ENCODE measurements around the gene MYORG.

The MYORG gene

DNA sequence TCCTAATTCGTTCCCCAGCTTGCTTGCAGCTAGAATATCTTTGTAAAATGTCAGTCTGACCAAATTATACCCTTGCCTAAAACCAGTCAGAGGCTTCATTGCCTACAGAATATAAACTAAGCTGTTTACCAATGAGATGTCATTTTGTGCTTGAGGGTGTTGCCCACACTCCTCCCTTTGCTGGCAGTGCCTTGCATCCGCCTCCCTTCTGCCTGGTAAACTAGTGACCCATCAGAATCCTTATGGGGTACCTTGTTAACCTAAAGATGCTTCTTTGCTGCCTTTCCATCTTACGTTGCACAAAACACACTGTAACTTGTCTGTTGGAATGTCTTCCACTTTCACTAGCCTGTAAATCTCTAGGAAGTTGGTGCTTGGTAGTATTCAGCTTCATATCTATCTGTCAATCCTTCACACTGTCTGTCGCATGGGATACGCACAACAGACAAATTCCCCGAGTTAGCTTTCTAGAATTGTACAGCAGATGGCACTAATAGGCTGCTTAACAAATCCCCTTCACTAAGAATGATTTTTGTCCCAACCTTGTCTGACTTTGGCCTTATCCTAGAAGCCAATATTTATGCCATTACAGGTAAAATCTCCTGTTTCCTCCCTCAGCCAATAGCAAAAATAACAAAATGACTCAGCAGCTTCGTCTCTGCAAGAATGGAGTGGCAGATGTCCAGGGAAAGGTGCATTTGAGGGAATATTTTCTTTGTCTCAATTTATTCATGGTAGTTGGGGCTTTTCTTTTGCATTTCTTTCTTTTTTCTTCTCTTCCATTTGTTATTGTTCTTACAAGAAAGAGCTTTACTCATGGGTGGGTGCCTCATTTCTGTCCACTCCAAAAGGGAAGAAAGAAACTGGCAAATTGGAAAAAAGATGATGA lies 44.4 kb downstream of the MYORG start:
- DNase-seq (ENCODE audit: low read depth): no peak

DNA sequence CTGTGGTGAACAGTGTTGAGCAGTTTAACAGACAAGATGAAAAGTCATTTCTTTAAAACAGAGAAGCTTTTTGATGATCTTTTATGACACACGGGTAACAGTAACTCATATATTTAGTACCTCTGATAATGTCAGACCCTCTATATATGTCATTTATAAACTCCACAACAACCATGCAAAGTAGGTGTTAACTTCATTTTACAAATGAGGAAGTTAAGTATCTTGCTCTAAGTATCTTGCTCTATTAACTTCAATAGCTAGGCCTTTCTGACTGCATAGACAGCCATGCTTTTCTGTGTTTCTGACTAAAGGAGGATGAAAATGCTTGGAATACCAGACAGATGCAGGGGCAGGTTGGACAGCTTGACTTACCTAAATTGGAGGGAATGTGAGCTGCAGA lies 45.5 kb downstream of the MYORG start:
- DNase-seq (ENCODE audit: low read depth): no peak

DNA sequence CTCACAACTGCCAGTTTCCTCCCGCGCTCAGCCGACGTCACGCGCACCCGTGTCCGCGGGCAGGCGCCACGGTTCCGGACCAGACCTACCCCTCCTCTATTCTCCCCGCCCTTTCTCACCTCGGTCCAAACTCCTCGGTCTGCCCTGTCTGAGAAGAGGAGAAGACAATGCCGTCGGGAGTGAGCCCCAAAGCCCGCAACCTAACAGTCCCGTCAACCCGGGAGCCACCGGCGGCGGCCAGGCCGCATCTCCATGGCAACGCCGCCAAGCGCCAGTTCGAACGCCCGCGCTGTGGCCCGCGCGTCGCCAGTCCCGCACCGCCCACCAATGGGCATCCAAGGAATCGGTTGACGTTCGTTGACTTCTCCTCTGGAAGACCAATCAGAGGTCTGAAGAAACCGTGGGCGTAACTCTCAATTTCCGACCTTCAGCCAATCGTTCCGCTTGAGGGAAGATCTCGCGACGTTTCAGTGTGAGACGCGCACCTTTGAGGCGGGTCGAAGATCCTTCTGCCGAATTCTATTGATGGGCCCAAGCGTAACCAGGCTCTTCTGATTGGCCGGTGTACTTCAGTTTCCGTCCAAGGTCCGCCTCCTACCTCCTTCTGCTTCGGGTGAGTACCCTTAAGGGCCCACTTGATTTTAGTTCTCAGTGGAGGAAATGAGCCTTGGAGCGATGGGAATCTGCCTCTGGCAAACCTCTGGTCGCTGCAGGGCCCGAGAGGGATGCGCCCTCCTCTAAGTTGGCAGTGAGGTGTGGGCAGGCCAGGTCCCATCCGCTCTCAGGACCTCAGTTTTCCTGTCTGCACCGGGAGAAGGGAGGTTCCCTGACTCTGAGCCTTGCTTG lies 47.5 kb downstream of the MYORG start, which contains the start of the genes KIF24 and NUDT2:
Gene KIF24, minus strand, starts transcription at position 282 of the 846 bp plus-strand sequence. CDS start 17,922 bp downstream, outside the sequence.
Gene NUDT2, plus strand, starts transcription at position 583 of the 846 bp plus-strand sequence. CDS start 9,471 bp downstream, outside the sequence.
- DNase-seq (ENCODE audit: low read depth): peak; percentile 93

DNA sequence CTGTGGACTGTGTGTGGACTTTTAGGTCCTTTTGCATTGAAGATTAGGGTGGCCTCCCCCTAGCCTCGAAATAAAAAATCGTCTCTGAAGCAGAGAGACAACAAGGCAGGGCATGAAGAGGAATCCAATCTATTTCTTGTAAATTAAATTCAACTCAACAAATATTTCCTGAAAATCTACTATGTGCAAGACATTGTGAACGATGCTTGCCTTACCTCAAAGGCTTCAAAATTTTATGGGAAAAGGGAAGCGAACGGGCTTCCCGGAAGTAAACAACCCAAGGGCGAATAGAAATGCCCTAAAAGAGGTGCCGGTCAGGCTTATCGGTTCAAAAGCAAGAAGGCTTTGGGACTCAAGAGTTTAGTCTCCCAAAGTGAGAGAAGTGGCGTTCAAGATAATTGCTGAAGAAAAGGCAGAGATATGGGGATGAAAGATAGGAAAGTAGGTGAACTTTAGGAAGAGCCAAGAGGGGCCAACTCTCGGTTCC lies 48.2 kb downstream of the MYORG start:
- no peak for DNase-seq (ENCODE audit: low read depth)

DNA sequence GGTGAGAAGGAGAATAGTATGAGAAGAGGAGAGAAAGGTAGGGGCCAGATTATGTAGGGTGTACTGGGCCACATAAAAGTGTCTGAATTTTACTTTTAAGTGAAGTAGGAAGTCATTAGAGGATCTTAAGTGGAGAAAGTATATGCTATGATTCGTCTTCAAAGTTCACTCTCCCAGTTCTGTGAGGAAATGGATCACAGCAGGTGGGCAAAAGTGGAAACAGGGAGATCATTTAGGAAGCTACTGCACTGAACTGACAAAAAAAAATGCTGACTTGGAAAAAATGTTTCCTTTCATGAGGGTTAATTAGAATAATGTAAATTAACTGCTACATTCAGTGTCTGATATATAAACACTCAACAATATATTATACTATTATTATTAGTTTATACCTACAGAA lies 50.0 kb downstream of the MYORG start:
- DNase-seq (ENCODE audit: low read depth): no peak

DNA sequence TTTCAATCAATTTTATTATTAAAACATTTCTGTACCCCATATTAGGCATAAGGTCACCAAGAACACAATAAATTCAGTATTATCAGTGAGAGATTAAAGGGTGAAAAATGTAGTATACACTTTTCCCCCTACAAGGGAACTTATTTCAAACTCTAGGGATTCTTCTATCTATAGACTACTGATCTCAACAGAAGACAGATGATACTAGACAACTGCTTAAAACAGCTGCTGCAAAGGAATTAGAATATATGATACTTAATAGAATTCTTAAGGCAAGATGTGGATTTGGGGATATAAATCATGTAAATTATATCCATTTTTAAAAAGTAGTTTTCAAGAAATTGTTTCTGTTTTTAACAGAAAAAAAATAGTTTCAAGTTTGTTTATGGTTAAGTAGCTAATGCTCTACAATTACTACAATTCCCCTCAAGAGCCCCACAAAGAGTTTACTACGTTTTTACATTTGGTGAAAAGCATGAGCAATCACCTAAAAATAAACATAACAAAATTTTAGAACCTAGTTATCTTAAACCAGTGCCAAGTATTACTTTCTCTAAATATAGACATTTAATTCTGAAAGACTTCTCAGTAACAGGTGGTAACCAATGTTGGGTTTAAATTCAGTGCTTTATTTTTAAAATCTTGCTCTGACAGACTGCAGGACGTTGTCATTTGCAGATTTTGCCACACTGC lies 53.7 kb downstream of the MYORG start:
- no peak for DNase-seq (ENCODE audit: low read depth)

DNA sequence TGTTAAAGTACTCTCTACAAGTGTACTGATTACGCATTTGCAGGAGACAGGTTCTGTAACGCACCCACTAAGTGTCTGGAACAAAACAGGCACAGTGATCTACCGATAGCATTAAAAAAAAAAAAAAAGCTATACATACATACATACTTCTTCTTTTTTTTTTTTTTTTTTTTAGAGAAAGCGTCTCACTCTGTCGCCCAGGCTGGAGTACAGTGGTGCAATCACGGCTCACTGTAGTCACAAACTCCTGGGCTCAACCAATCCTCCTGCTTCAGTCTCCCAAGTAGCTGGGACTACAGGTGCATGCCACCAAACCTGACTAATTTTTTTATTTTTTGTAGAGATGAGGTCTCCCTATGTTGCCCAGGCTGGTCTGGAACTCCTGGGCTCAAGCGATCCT lies 55.2 kb downstream of the MYORG start:
- no peak for DNase-seq (ENCODE audit: low read depth)

DNA sequence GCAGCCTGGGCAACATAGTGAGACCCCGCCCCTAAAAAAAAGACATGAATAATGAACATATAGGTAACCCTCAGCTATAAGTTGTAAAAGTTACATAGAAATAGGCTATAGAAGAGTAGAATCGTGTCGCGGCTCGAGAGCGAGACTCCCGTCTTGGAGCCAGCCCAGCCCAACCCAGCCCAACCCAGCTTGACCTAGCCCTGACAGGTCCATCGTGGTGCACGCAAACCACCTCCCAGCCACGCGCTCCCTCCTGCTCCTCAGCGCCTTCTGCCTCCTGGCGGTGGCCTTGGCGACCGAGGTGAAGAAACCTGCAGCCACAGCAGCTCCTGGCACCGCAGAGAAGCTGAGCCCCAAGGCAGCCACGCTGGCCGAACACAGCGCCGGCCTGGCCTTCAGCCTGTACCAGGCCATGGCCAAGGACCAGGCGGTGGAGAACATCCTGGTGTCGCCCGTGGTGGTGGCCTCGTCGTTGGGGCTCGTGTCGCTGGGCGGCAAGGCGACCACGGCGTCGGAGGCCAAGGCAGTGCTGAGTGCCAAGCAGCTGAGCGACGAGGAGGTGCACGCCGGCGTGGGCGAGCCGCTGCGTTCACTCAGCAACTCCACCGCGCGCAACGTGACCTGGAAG lies 58.4 kb downstream of the MYORG start:
- DNase-seq (ENCODE audit: low read depth): no peak

DNA sequence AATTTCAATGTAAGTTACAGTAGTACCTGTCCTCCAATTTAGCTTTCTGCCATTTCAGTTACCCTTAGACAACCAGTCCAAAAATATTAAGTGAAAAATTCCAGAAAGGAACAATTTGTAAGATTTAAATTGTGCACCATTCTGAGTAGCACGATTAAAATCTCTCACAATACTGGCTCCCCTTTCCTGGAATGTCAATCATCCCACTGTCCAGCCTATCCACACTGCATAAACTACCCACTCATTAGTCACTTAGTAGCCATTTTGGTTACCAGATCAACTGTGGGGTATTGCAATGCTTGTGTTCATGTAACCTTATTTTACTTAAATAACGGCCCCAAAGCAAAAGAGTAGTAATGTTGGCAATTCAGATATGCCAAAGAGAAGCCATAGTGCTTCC lies 59.3 kb downstream of the MYORG start:
- DNase-seq (ENCODE audit: low read depth): no peak
